Hepatocyte (in vitro differentiated cells): Measurements from ENCODE around the gene OPCML.

ENCODE experiments used
- EZH2 ChIP-seq: fragments of 200-600 bp; sonication (generic); IDR thresholded peaks from 2 replicates; pipeline ENCODE4 v1.6.1; 2016; ENCODE audit warnings: antibody characterized with exemption, mild to moderate bottlenecking, borderline replicate concordance
- TF ChIP-seq, protein P1 (sequence below): fragments of 200-600 bp; sonication (generic); IDR thresholded peaks from 2 replicates; pipeline ENCODE4 v1.5.1; 2016; ENCODE audit warnings: antibody characterized with exemption, mild to moderate bottlenecking; ENCODE audit not compliant: poor library complexity

- TF ChIP-seq, protein P1, sequence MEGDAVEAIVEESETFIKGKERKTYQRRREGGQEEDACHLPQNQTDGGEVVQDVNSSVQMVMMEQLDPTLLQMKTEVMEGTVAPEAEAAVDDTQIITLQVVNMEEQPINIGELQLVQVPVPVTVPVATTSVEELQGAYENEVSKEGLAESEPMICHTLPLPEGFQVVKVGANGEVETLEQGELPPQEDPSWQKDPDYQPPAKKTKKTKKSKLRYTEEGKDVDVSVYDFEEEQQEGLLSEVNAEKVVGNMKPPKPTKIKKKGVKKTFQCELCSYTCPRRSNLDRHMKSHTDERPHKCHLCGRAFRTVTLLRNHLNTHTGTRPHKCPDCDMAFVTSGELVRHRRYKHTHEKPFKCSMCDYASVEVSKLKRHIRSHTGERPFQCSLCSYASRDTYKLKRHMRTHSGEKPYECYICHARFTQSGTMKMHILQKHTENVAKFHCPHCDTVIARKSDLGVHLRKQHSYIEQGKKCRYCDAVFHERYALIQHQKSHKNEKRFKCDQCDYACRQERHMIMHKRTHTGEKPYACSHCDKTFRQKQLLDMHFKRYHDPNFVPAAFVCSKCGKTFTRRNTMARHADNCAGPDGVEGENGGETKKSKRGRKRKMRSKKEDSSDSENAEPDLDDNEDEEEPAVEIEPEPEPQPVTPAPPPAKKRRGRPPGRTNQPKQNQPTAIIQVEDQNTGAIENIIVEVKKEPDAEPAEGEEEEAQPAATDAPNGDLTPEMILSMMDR: no peak
- no peak for TF ChIP-seq EZH2
Measured at GRCh38 chr11:133491680-133492383, 40.5 kb downstream of the OPCML start.
